Stimulated activated CD4-positive, alpha-beta T cell treated with anti-CD3 and anti-CD28 coated beads, TNF-alpha, amount 100 ng/mL, for 24 hours (primary cell): ENCODE results near the gene MFSD6.

Source experiments
- DNase-seq, 3 experiments: peaks; one replicate each; pipeline ENCODE4 v3.0.0-alpha.2; 2020; ENCODE audit warnings: low read depth in 3 of 3

Gene MFSD6

GRCh38 chr2:190436557-190436956, 28.4 kb downstream of the MFSD6 start:
- no peak for DNase-seq

GRCh38 chr2:190440113-190440512, 32.0 kb downstream of the MFSD6 start:
- no peak for DNase-seq

DNA sequence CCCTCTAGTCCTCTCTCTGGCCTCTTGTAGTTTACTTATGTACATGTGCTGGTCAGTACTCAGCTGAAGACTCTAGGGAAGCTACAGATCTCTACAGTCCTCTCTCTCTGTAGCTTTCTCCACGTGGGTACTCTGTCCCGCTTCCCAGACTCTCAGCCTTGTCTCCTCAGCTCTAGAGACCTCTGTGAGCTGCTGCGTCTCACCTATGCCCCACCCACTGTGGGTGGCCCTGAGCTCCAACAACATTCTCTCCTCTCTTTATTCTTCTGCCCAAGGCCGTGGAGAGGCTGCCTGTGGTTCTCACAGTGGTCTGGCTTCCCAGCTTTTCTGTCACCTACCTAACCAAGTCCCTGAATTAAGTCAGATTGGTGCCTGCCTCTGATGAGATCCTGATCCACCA, 33.4 kb downstream of the MFSD6 start:
- no peak for DNase-seq

DNA sequence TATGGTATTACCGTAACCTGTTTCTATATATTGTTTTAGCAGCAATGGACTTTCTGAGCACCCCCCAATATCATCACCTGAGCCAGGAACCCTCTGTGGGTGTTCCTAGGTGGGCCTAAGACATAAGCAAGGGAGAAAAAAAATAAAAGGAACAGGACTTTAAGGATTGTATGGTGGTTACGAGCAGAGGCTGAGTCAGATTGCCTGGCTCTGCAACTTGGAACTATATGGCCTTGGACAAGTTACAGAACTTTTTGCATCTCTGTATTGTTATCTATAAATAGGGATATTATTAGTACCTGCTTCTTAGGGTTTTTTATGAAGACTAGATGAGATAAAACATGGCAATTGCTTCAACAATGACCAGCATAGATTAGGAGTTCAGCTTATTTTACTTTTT, 34.9 kb downstream of the MFSD6 start:
- DNase-seq = no peak

DNA sequence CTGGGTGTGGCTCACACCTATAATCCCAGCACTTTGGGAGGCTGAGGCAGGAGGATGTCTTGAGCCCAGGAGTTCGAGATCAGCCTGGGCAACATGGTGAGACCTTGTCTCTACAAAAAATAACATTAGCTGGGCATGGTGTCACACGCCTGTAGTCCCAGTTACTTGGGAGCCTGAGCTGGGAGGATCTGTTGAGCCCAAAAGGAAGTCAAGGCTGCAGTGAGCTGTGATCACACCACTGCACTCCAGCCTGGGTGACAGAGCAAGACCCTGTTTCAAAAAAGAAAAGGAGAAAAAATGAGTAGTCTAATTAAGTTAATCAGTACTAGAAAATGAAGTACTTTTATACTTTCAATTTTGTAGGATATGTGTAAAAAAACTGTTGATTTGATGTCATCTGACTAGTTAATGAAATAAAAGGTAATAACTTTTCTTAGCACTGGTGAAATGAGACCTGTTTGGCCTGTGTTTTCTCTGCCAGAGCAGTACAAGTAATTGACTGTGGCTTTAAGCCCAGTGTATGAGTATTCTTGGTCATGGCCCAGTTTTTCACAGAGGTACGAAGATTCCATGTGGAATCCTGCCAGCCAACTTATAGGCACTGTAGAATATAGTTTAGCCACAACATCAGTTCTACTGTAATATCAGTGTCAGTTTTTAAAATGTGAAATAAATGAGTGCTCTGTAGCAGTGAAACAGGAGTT, 35.8 kb downstream of the MFSD6 start:
- DNase-seq = no peak

DNA sequence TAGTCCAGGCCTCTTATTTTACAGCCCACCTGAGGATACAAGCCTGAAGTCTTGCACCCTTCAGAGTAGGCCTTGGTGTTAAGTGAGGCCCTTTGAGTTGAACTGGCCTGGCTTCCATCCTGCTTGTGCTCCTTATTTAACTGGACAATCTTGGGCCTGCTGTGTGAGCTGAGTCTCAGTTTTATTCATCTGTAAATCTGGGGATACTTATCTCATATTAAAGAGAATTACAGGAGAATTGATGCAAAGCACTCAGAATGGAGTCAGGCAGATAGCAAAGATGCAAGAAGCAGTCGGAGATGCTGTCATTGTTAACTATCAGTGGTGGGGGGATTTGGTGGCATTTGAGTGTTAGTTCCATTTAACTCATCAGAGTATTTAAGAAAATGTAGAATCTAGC, 36.8 kb downstream of the MFSD6 start:
- no peak for DNase-seq

DNA sequence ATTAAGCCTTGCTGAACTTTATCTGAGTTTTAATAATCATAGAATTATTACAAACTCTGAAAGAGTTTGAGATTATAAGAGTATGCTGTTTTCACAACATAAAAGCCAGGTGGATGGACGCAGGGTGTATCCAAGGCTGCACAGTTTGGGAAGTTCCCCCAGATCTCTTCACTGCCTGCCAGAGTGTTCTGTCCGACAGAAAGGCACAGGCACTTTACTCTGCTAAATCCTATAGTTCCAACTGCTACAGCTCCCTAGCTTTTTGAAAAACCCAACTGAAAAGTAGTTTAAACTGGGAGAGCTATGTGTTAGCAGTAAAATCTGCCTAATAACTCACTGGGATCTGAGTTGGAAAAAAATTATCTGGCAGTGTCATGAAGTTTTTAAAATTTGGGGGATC, 38.0 kb downstream of the MFSD6 start:
- no peak for DNase-seq

DNA sequence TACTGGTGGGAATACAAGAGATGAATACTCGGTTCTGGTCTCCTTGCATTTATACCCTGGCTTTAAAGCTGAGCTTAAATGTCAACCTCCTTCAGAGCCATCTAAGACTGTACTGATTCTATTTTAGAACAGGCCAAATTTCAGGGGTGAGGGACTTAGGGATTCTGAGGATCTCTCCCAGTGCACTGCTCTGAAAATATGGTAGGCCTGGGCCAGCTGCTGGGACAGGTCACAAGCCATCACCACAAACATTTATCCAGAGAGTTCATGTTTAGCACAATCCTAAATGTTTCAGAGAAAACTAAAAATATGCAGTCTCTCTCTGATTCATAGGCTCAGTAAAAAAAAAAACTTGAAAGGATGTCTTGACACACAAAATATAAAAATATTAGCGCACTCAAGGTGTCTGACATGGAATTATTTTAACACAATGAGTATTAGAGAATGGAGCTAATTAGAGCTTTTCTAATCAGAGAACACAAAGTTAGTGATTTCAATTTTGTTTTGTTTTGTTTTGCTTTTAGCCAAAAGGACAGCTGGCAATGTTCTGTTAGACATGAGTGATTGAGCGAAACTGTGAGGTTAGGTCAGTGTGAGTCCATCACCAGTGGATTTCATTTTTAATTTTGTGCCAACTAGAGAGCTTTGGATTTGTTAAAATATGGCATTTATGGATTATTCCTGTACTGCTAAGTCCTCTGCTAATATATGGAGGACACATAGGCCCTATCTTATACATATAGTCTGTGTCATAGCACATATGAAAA, 38.8 kb downstream of the MFSD6 start:
- DNase-seq = no peak

DNA sequence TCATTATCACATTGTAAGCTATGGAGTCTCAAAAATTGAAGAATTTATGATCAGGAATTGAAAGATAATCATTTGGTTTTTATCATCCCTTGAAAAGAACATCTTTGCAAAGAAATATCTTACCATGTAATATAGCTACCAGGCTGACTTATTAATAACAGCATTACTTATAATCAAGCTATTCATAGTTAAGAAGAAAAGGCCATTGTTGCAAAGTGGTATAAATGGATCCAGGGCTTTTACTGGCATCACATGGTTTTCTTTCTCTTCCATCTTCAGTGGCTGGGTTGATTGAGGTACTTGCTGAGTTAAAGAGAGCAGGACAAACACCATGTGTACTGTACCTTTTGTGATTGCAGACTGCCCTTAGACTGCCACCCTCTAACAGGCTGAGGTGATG, 39.6 kb downstream of the MFSD6 start:
- no peak for DNase-seq

DNA sequence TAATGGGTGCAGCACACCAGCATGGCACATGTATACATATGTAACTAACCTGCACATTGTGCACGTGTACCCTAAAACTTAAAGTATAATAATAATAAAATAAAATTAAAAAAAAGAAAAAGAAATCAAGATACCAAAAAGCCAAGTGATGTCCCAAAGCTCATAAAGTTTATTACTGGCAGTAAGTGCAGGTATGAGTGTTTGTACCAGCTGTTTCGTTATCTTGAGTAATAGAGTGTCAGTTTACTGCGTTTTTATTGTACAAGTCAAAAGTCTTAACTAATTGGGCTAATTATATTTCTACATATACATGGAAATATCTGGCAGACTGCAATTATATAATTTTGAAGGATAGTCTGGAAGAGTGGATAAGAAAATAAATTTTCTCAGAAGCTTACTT, 41.8 kb downstream of the MFSD6 start:
- DNase-seq = no peak

DNA sequence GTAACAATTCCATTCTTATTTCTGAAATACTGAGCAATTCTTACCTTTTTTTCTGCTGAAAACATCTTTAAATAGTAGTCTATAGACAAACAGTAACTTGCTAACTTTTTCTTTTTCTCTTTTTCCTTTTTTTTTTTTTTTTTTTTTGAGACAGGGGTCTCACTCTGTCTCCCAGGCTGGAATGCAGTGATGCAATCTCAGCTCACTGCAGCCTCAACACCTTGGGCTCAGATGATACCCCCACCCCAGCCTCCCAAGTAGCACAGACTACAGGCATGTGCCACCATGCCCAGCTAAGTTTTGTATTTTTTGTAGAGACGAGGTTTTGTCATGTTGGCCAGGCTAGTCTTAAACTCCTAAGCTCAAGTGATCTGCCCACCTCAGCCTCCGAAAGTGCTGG, 42.2 kb downstream of the MFSD6 start:
- DNase-seq = no peak

DNA sequence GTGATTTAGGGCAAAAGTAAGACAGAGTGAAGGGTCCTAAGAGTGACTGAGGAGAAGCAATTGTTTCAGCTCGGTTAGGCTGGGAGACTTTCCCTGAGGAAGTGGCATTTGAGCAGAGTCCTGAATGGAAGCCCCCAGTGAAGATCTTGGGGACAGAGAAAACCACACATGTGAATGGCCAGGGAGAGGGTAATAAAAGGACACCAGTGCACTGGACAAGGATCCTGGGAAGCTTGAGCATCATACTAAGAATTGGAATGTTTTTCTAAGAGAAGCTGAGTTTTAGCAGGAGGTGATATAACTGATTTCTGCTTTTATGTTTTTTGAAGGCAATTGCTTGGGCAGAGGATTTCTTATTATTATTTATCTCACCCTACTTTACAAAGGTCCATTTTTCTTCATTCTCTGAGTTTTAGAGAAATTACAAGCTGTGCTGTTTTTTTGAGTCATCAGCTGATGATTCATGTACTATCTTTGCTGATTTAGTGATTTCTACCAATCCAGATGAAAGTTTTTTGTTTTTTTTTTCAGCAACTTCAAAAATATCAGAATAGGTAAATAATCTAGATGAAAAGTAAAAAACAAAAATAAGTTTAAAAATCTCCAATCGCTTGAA, 43.5 kb downstream of the MFSD6 start:
- no peak for DNase-seq

DNA sequence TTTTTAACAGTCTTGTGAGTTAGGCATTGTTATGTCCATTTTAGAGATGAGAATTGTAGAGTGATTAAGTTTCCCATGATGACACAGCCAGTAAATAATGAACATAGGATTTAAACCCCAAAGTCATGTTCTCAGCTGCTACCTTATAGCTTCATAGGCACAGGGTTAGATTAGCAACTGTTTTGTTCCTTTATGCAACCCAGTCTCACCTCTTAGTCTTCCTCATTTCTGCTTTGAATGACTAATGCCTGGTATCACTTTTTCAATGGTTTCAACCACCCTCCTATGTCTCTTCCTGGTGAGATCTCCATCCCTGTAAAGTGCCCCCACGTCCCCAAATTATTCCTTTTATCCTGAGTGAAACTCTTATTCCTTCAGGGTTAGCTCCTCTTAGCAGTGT, 44.3 kb downstream of the MFSD6 start:
- no peak for DNase-seq

- no peak for DNase-seq
These were observed 46.6 kb downstream of the MFSD6 start for GRCh38 chr2:190454795-190455194.

DNA sequence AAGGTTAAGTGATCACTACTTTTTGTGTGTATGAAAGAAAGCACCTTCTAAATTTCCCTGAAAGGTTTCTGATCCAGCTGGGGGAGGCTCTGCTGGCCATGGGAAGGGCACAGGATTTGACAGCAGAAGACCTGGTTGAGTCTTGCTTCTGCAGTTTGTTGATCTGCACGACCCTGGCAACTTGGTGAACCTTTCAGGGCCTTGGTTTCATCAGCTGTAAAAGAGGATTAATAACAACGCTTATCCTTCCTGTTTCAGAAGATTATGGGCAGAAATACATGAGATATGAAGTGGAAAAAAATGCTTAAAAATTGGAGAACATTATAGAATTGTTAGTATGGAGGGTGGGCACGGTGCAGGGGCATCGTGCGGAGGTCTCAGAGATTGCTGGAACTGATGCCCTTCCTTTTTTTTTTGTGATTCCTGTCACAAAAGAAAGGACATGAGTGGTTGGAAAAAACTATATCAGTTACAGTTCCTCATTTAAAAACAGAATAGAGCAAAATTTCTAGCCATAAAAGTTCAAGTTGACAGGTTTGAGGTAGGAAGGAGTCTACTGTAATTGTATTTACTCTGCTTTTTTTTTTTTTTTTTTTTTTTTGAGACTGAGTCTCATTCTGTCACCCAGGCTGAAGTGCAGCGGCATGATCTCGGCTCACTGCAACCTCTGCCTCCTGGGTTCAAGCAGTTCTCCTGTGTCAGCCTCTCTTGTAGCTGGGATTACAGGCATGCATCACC, 47.4 kb downstream of the MFSD6 start:
- DNase-seq = no peak

DNA sequence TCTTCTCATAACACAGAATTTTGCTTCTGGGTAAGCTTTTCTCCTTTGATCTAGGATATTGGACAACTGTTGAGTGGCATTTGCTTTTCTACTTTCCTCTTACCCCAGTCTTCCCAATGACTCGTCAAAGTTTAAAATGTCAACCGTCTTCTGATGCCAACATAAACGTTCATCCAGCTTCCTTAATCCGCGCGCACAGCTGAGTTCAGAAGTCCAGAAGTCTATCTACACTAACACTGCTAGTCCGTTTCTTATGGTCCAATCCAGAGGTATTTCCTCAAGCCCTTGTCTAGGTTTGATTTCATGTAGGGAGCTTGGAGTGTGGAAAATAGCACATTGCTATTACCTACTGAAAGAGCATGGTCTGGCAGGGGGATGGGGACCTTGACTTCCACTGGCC, 48.7 kb downstream of the MFSD6 start:
- no peak for DNase-seq

DNA sequence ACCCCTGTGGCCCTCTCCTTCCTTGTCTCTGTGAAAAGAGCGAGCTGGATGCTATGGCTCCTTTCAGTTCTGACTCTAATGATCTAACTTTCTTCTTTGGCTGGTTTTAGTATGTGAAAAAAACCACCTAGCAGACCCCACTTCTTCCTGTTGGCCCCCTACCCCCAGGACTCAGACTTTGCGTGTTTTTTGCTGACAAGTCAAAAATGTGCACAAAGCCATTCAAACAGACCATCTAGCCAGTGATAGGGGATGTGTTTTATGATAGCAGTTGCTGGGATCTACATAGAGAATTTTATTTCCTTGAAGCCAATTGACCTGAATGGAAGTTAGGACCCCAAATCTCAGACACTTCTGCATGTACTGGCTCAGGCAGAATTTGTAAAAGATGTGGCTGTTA, 49.1 kb downstream of the MFSD6 start:
- DNase-seq = no peak

DNA sequence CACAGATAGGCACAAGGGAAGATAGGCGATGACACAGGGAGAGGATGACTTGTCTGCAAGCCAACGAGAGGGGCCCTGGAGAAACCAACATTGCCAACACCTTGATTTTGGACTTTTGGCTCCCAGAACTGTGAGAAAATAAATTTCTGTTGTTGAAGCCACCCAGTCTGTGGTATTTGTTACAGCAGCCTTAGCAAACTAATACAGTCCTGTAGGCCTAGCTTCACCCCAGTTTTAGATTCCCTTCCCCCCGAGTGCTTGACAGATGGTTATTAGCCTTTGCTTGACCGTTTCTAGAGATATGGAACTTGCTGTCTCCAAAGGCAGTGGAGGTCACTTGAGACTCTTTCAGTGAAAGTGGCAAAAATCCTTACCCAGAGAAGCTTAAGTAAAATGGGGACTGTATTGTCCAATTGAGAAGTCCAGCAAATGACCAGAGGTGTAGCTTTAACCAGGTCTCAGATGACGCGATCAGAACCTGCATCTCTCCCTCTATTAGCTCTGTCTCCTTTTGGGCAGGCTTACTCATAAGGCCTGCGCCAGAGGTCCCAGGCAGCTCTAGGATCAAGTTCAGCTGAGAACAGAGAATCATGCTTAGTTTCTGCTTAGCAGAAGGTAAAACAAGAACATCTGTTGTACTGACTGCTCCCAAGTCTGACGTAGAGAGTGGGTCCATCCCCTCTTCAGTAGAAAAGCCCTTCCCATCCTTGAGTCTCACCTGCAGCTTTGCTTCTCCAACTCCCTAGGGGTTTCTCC, 50.4 kb downstream of the MFSD6 start:
- DNase-seq = no peak

- no peak for DNase-seq
These were observed 51.7 kb downstream of the MFSD6 start for GRCh38 chr2:190459881-190460280.

GRCh38 chr2:190460487-190460886, 52.3 kb downstream of the MFSD6 start:
- no peak for DNase-seq

DNA sequence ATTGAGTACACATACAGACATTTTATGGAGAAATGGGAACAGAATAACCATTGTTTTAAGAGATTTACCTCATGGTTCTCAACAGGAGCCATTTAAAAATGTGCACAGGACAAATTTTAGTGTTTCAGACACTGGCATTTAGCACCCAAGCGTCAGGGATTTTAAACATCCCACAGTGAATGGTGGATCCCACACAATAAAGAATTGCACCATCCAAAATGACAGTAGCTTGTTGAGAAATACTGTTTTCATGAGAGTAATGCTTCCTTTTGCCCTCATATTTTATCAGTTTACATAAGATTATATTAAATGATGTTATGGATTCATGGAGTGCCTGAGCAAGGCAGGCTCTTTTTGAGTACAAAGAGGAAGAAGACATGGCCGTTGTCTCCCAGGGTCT, 54.0 kb downstream of the MFSD6 start:
- no peak for DNase-seq

- DNase-seq = no peak
These were observed 54.5 kb downstream of the MFSD6 start for GRCh38 chr2:190462611-190463010.
